ENCODE results near the gene IL7R. TPM values are rescaled to one million over a fixed set of nuclear protein-coding genes. Genes with fewer than 3 reads are reported as not detected.

The IL7R gene
- total and polyA plus RNA-seq, 2 of the 4 experiments (the other 2 are of a cell fraction) = 40.7 to 71.7 TPM

DNA sequence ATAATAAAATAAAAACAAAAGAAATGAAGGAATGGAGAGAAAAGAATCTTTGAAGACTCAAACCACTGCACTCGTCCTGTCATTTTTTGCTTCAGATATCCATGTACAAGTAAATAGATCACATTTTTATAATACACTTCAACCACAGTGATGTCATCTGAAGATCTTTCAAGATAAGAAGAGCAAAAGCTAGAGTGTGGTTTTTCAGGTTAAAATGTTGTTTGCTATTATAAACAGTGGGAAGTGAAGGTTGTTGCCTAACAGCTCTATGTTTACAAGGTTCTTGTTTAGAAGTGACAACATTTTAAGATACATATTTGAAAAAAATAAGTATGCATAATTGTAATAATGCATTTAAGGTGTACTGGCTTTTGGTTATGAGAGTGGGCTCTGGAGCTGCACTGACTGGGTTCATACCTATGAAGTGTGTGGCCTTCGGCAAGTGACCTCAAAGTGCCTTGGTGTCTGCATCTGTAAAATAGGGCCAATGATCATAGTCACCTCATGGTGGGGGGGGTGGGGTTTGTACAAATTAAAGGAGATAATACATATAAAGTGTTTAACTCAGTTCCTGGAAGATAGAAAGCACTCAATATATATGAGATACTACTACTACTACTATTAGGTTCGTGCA is 45.5 kb upstream of the IL7R start:
- no peaks in the 10 kb centered on the region for H3K9me1 ChIP-seq (ENCODE audit: insufficient read depth, low read length)
- no peak overlapping the region for H3K23ac ChIP-seq (ENCODE audit: low read depth, low read length)
- no peak overlapping the region for H2BK120ac ChIP-seq (ENCODE audit: low read depth, low read length)
- H3K18ac ChIP-seq (ENCODE audit: low read depth, low read length) = no peak overlapping the region
- H2BK20ac ChIP-seq (ENCODE audit: low read depth, low read length) = no peak overlapping the region
- DNase-seq (peak; percentile 47), ATAC-seq (ENCODE audit: low read depth) (peak; percentile 37; the same call in 1 of the 2 replicates)
- H4K91ac ChIP-seq (ENCODE audit: insufficient read depth, low read depth, low read length) = no peak overlapping the region
- no peaks in the 10 kb centered on the region for H3K36me3 ChIP-seq (ENCODE audit: control insufficient read depth, insufficient read depth, low read length)
- H2BK5ac ChIP-seq (ENCODE audit: low read depth, low read length, poor library complexity, severe bottlenecking) = no peak overlapping the region
- in situ Hi-C loops (cut with MboI; ENCODE audit: low sequenced_read_pairs) (no loop called here), intact Hi-C loops (cut with micrococcal nuclease) (no loop called here), dilution Hi-C loops (cut with HindIII; ENCODE audit: low sequenced_read_pairs, unreplicated experiment) (no loop called here)
- peaks cover 3% of the 10 kb centered on the region for H3K4me1 ChIP-seq (ENCODE audit: control insufficient read depth, insufficient read depth, low read length)
- TF ChIP-seq MAZ (IDR thresholded peaks at IDR 0.05; ENCODE audit: borderline replicate concordance, low read depth, low read length) (no peak), NFE2L2 (IDR thresholded peaks at IDR 0.05; ENCODE audit: low read depth, low read length) (no peak), FOS (IDR thresholded peaks at IDR 0.05; ENCODE audit: low read depth, low read length) (no peak), CEBPB (IDR thresholded peaks at IDR 0.05; ENCODE audit: low read depth, low read length) (no peak), RAD21 (IDR thresholded peaks at IDR 0.05; ENCODE audit: low read length) (no peak), CHD1 (IDR thresholded peaks at IDR 0.05; ENCODE audit: low read depth, low read length) (no peak), MAFK (IDR thresholded peaks at IDR 0.05; ENCODE audit: low read depth, low read length) (no peak), RFX5 (IDR thresholded peaks at IDR 0.05; ENCODE audit: low read depth, low read length) (no peak), POLR2A (IDR thresholded peaks at IDR 0.05; ENCODE audit: low read depth, low read length) (no peak), SMC3 (IDR thresholded peaks at IDR 0.05; ENCODE audit: low read depth, low read length) (no peak), BHLHE40 (IDR thresholded peaks at IDR 0.05; ENCODE audit: low read depth, low read length) (no peak), RCOR1 (IDR thresholded peaks at IDR 0.05; ENCODE audit: insufficient replicate concordance, low read length) (no peak)
- TF ChIP-seq, protein P1, sequence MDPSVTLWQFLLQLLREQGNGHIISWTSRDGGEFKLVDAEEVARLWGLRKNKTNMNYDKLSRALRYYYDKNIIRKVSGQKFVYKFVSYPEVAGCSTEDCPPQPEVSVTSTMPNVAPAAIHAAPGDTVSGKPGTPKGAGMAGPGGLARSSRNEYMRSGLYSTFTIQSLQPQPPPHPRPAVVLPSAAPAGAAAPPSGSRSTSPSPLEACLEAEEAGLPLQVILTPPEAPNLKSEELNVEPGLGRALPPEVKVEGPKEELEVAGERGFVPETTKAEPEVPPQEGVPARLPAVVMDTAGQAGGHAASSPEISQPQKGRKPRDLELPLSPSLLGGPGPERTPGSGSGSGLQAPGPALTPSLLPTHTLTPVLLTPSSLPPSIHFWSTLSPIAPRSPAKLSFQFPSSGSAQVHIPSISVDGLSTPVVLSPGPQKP (IDR thresholded peaks at IDR 0.05; ENCODE audit: borderline replicate concordance, low read depth, low read length) = no peak
- TF ChIP-seq, protein P2, sequence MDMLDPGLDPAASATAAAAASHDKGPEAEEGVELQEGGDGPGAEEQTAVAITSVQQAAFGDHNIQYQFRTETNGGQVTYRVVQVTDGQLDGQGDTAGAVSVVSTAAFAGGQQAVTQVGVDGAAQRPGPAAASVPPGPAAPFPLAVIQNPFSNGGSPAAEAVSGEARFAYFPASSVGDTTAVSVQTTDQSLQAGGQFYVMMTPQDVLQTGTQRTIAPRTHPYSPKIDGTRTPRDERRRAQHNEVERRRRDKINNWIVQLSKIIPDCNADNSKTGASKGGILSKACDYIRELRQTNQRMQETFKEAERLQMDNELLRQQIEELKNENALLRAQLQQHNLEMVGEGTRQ (IDR thresholded peaks at IDR 0.05; ENCODE audit: low read depth, low read length) = no peak
- TF ChIP-seq, protein P3, sequence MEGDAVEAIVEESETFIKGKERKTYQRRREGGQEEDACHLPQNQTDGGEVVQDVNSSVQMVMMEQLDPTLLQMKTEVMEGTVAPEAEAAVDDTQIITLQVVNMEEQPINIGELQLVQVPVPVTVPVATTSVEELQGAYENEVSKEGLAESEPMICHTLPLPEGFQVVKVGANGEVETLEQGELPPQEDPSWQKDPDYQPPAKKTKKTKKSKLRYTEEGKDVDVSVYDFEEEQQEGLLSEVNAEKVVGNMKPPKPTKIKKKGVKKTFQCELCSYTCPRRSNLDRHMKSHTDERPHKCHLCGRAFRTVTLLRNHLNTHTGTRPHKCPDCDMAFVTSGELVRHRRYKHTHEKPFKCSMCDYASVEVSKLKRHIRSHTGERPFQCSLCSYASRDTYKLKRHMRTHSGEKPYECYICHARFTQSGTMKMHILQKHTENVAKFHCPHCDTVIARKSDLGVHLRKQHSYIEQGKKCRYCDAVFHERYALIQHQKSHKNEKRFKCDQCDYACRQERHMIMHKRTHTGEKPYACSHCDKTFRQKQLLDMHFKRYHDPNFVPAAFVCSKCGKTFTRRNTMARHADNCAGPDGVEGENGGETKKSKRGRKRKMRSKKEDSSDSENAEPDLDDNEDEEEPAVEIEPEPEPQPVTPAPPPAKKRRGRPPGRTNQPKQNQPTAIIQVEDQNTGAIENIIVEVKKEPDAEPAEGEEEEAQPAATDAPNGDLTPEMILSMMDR (conservative IDR thresholded peaks at IDR 0.05; ENCODE audit: low read depth, low read length) = no peak
- H4K8ac ChIP-seq (ENCODE audit: low read depth in 2 of 2, low read length in 2 of 2) = no peak overlapping the region
- no peaks in the 10 kb centered on the region for H3K27me3 ChIP-seq (ENCODE audit: control insufficient read depth, insufficient read depth, low read length)
- H4K20me1 ChIP-seq (ENCODE audit: insufficient read depth, low read length) = no peaks in the 10 kb centered on the region
- BruUV-seq (replicated peaks) = no TSS peak
- no peak overlapping the region for H2AK5ac ChIP-seq (ENCODE audit: low read depth, low read length)
- H3K27ac ChIP-seq (ENCODE audit: insufficient read depth, low read length) = no peak overlapping the region
- no peak overlapping the region for H3K4me2 ChIP-seq (ENCODE audit: low read depth, low read length)
- H2BK15ac ChIP-seq (ENCODE audit: low read depth, low read length) = no peak overlapping the region
- CTCF ChIA-PET = no interaction called here
- no peak overlapping the region for H3K4ac ChIP-seq (ENCODE audit: low read depth, low read length)
- no peak overlapping the region for H4K5ac ChIP-seq (ENCODE audit: low read depth, low read length)
- 100% methylated on average over 1 of the region's 3 CpGs; no CpG with 5 or more reads in 1 of the 2 experiments for WGBS, 2 experiments (ENCODE audit: extremely low coverage in 2 of 2, insufficient read length in 1 of 2)
- no peak overlapping the region for H3K9ac ChIP-seq (ENCODE audit: low read depth, low read length)
- no peak overlapping the region for H3K14ac ChIP-seq (replicated peaks; ENCODE audit: low read depth, low read length)
- no peak overlapping the region for H2AFZ ChIP-seq (replicated peaks; ENCODE audit: low read length, poor library complexity)
- POLR2A ChIA-PET (ENCODE audit: unreplicated experiment) = no interaction called here
- no peak overlapping the region for H3K56ac ChIP-seq (ENCODE audit: extremely low read depth, insufficient read depth, low read length)
- no peaks in the 10 kb centered on the region for H3K9me3 ChIP-seq (ENCODE audit: control insufficient read depth, insufficient read depth, low read length)
- H3K79me1 ChIP-seq (ENCODE audit: low read depth in 1 of 2, low read length in 2 of 2) = no peaks in the 10 kb centered on the region
- no peak overlapping the region for H2AK9ac ChIP-seq (replicated peaks; ENCODE audit: low read depth, low read length, poor library complexity)
- no peak overlapping the region for H3K4me3 ChIP-seq (ENCODE audit: insufficient read depth, low read depth, low read length)
